Measurements from ENCODE around the gene INSL4. TPM values are rescaled to one million over a fixed set of nuclear protein-coding genes. Genes with fewer than 3 reads are reported as not detected.

The INSL4 gene
- polyA plus RNA-seq, 4 donors, result not detected

- Histone ChIP-seq H3K27ac (ENCODE audit: low read depth in 1 of 3, low read length in 2 of 3) (no peak overlapping the region), H3K36me3 (ENCODE audit: control insufficient read depth in 3 of 3, insufficient read depth in 2 of 3, low read depth in 1 of 3, low read length in 3 of 3) (no peaks in the 10 kb centered on the region), H3K4me3 (ENCODE audit: low read depth in 1 of 3, low read length in 3 of 3) (no peak overlapping the region), H3K27me3 (ENCODE audit: control insufficient read depth in 3 of 3, insufficient read depth in 3 of 3, low read length in 3 of 3) (no peaks in the 10 kb centered on the region), H3K4me1 (ENCODE audit: control insufficient read depth in 3 of 3, insufficient read depth in 2 of 3, low read depth in 1 of 3, low read length in 2 of 3) (no peaks in the 10 kb centered on the region), H3K9me3 (ENCODE audit: control insufficient read depth in 2 of 2, insufficient read depth in 1 of 2, low read depth in 1 of 2, low read length in 1 of 2) (no peaks in the 10 kb centered on the region)
- DNase-seq (no peak), FAIRE-seq (no peak)
Measured at GRCh38 chr9:5205071-5205470, 26.1 kb upstream of the INSL4 start.

- no peak overlapping the region for H3K4me3 ChIP-seq (ENCODE audit: low read depth in 1 of 3, low read length in 3 of 3)
- FAIRE-seq (no peak), DNase-seq (no peak)
- peaks cover 0 to 4% of the 10 kb centered on the region in 2 donors for H3K9me3 ChIP-seq (ENCODE audit: control insufficient read depth in 2 of 2, insufficient read depth in 1 of 2, low read depth in 1 of 2, low read length in 1 of 2)
- H3K36me3 ChIP-seq (ENCODE audit: control insufficient read depth in 3 of 3, insufficient read depth in 2 of 3, low read depth in 1 of 3, low read length in 3 of 3), result no peaks in the 10 kb centered on the region
- no peak overlapping the region for H3K27ac ChIP-seq (ENCODE audit: low read depth in 1 of 3, low read length in 2 of 3)
- H3K4me1 ChIP-seq (ENCODE audit: control insufficient read depth in 3 of 3, insufficient read depth in 2 of 3, low read depth in 1 of 3, low read length in 2 of 3), result no peaks in the 10 kb centered on the region
- WGBS, 3 donors, result 65 to 72% (median 69%) methylated on average over 10 of the region's 10 CpGs
- H3K27me3 ChIP-seq (ENCODE audit: control insufficient read depth in 3 of 3, insufficient read depth in 3 of 3, low read length in 3 of 3), result no peaks in the 10 kb centered on the region
Measured at GRCh38 chr9:5230554-5230953, 665 bp upstream of the INSL4 start.

- no peaks in the 10 kb centered on the region for H3K36me3 ChIP-seq (ENCODE audit: control insufficient read depth in 3 of 3, insufficient read depth in 2 of 3, low read depth in 1 of 3, low read length in 3 of 3)
- H3K4me1 ChIP-seq (ENCODE audit: control insufficient read depth in 3 of 3, insufficient read depth in 2 of 3, low read depth in 1 of 3, low read length in 2 of 3), result no peaks in the 10 kb centered on the region
- H3K9me3 ChIP-seq (ENCODE audit: control insufficient read depth in 2 of 2, insufficient read depth in 1 of 2, low read depth in 1 of 2, low read length in 1 of 2), result no peaks in the 10 kb centered on the region
- WGBS, 3 donors, result 22 to 37% (median 23%) methylated on average over 5 of the region's 5 CpGs
- DNase-seq, result peak in 1 of 2 donors; percentile 28
- H3K4me3 ChIP-seq (ENCODE audit: low read depth in 1 of 3, low read length in 3 of 3), result no peak overlapping the region
- FAIRE-seq, result no peak
- no peak overlapping the region for H3K27ac ChIP-seq (ENCODE audit: low read depth in 1 of 3, low read length in 2 of 3)
- no peaks in the 10 kb centered on the region for H3K27me3 ChIP-seq (ENCODE audit: control insufficient read depth in 3 of 3, insufficient read depth in 3 of 3, low read length in 3 of 3)
Measured at GRCh38 chr9:5263351-5264218, 32.4 kb downstream of the INSL4 start.

GRCh38 chr9:5264219-5264595, 33.0 kb downstream of the INSL4 start:
- FAIRE-seq (no peak), DNase-seq (peak in 1 of 2 donors; percentile 8)
- Histone ChIP-seq H3K4me3 (ENCODE audit: low read depth in 1 of 3, low read length in 3 of 3) (no peak overlapping the region), H3K9me3 (ENCODE audit: control insufficient read depth in 2 of 2, insufficient read depth in 1 of 2, low read depth in 1 of 2, low read length in 1 of 2) (no peaks in the 10 kb centered on the region), H3K4me1 (ENCODE audit: control insufficient read depth in 3 of 3, insufficient read depth in 2 of 3, low read depth in 1 of 3, low read length in 2 of 3) (no peaks in the 10 kb centered on the region), H3K27ac (ENCODE audit: low read depth in 1 of 3, low read length in 2 of 3) (no peak overlapping the region), H3K27me3 (ENCODE audit: control insufficient read depth in 3 of 3, insufficient read depth in 3 of 3, low read length in 3 of 3) (no peaks in the 10 kb centered on the region), H3K36me3 (ENCODE audit: control insufficient read depth in 3 of 3, insufficient read depth in 2 of 3, low read depth in 1 of 3, low read length in 3 of 3) (no peaks in the 10 kb centered on the region)

GRCh38 chr9:5265939-5266338, 34.7 kb downstream of the INSL4 start:
- no peaks in the 10 kb centered on the region for H3K9me3 ChIP-seq (ENCODE audit: control insufficient read depth in 2 of 2, insufficient read depth in 1 of 2, low read depth in 1 of 2, low read length in 1 of 2)
- no peaks in the 10 kb centered on the region for H3K27me3 ChIP-seq (ENCODE audit: control insufficient read depth in 3 of 3, insufficient read depth in 3 of 3, low read length in 3 of 3)
- no peak overlapping the region for H3K4me3 ChIP-seq (ENCODE audit: low read depth in 1 of 3, low read length in 3 of 3)
- FAIRE-seq (no peak), DNase-seq (no peak)
- H3K36me3 ChIP-seq (ENCODE audit: control insufficient read depth in 3 of 3, insufficient read depth in 2 of 3, low read depth in 1 of 3, low read length in 3 of 3), result no peaks in the 10 kb centered on the region
- H3K27ac ChIP-seq (ENCODE audit: low read depth in 1 of 3, low read length in 2 of 3), result no peak overlapping the region
- 38 to 100% (median 78%) methylated on average over 1 of the region's 1 CpG for WGBS, 3 donors
- no peaks in the 10 kb centered on the region for H3K4me1 ChIP-seq (ENCODE audit: control insufficient read depth in 3 of 3, insufficient read depth in 2 of 3, low read depth in 1 of 3, low read length in 2 of 3)

GRCh38 chr9:5269249-5269715, 38.1 kb downstream of the INSL4 start:
- no peak for FAIRE-seq

GRCh38 chr9:5274770-5275169, 43.6 kb downstream of the INSL4 start:
- H3K27me3 ChIP-seq (ENCODE audit: control insufficient read depth in 3 of 3, insufficient read depth in 3 of 3, low read length in 3 of 3), result no peaks in the 10 kb centered on the region
- no peak for FAIRE-seq
- H3K4me3 ChIP-seq (ENCODE audit: low read depth in 1 of 3, low read length in 3 of 3), result no peak overlapping the region
- no peaks in the 10 kb centered on the region for H3K36me3 ChIP-seq (ENCODE audit: control insufficient read depth in 3 of 3, insufficient read depth in 2 of 3, low read depth in 1 of 3, low read length in 3 of 3)
- DNase-seq, result no peak
- no peaks in the 10 kb centered on the region for H3K9me3 ChIP-seq (ENCODE audit: control insufficient read depth in 2 of 2, insufficient read depth in 1 of 2, low read depth in 1 of 2, low read length in 1 of 2)
- no peaks in the 10 kb centered on the region for H3K4me1 ChIP-seq (ENCODE audit: control insufficient read depth in 3 of 3, insufficient read depth in 2 of 3, low read depth in 1 of 3, low read length in 2 of 3)
- no peak overlapping the region for H3K27ac ChIP-seq (ENCODE audit: low read depth in 1 of 3, low read length in 2 of 3)
- 87 to 97% (median 93%) methylated on average over 2 of the region's 2 CpGs for WGBS, 3 donors

More at GRCh38 chr9:5269249-5269715, 38.1 kb downstream of the INSL4 start:
- 55 to 82% (median 77%) methylated on average over 6 of the region's 6 CpGs for WGBS, 3 donors
- no peaks in the 10 kb centered on the region for H3K4me1 ChIP-seq (ENCODE audit: control insufficient read depth in 3 of 3, insufficient read depth in 2 of 3, low read depth in 1 of 3, low read length in 2 of 3)
- H3K27me3 ChIP-seq (ENCODE audit: control insufficient read depth in 3 of 3, insufficient read depth in 3 of 3, low read length in 3 of 3), result no peaks in the 10 kb centered on the region
- DNase-seq, result no peak
- H3K36me3 ChIP-seq (ENCODE audit: control insufficient read depth in 3 of 3, insufficient read depth in 2 of 3, low read depth in 1 of 3, low read length in 3 of 3), result no peaks in the 10 kb centered on the region
- no peak overlapping the region for H3K27ac ChIP-seq (ENCODE audit: low read depth in 1 of 3, low read length in 2 of 3)
- H3K9me3 ChIP-seq (ENCODE audit: control insufficient read depth in 2 of 2, insufficient read depth in 1 of 2, low read depth in 1 of 2, low read length in 1 of 2), result no peaks in the 10 kb centered on the region
- H3K4me3 ChIP-seq (ENCODE audit: low read depth in 1 of 3, low read length in 3 of 3), result no peak overlapping the region

- FAIRE-seq, result no peak
- no peaks in the 10 kb centered on the region for H3K27me3 ChIP-seq (ENCODE audit: control insufficient read depth in 3 of 3, insufficient read depth in 3 of 3, low read length in 3 of 3)
Measured at GRCh38 chr9:5278486-5278885, 47.3 kb downstream of the INSL4 start.

More at GRCh38 chr9:5278486-5278885, 47.3 kb downstream of the INSL4 start:
- Histone ChIP-seq H3K9me3 (ENCODE audit: control insufficient read depth in 2 of 2, insufficient read depth in 1 of 2, low read depth in 1 of 2, low read length in 1 of 2) (no peaks in the 10 kb centered on the region), H3K4me3 (ENCODE audit: low read depth in 1 of 3, low read length in 3 of 3) (no peak overlapping the region), H3K36me3 (ENCODE audit: control insufficient read depth in 3 of 3, insufficient read depth in 2 of 3, low read depth in 1 of 3, low read length in 3 of 3) (no peaks in the 10 kb centered on the region), H3K4me1 (ENCODE audit: control insufficient read depth in 3 of 3, insufficient read depth in 2 of 3, low read depth in 1 of 3, low read length in 2 of 3) (no peaks in the 10 kb centered on the region), H3K27ac (ENCODE audit: low read depth in 1 of 3, low read length in 2 of 3) (no peak overlapping the region)
- WGBS, 3 donors, result 52 to 63% (median 60%) methylated on average over 2 of the region's 2 CpGs
- DNase-seq, result no peak
